Right hindlimb (tissue), 1 donor: ENCODE data around the gene EFHC1.

Experiments used
- DNase-seq: peaks from one replicate; pipeline ENCODE4 v3.0.0-alpha.2; 2018

EFHC1 gene

GRCh38 chr6:52523378-52524142, 103.4 kb downstream of the EFHC1 start:
- DNase-seq = no peak

- DNase-seq = no peak
Measured at GRCh38 chr6:52524918-52525317, 104.8 kb downstream of the EFHC1 start.

DNA sequence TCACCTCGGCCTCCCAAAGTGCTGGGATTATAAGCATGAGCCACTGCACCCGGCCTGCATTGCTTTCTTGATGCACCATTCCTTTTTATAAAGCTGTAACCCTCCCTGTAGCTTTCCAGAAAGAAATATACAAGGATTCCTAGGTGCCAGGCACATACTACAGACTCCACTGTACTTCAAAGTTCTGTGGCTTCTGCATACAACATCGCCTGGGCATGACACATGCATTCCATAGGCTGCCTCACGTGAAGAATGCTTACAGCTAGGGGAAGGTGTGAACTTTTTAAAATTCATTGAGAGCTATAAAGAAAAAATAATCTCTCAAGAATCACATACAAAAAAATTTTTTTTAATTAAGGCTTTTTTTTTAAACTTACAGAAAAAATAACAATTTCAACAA, 106.5 kb downstream of the EFHC1 start:
- no peak for DNase-seq

DNA sequence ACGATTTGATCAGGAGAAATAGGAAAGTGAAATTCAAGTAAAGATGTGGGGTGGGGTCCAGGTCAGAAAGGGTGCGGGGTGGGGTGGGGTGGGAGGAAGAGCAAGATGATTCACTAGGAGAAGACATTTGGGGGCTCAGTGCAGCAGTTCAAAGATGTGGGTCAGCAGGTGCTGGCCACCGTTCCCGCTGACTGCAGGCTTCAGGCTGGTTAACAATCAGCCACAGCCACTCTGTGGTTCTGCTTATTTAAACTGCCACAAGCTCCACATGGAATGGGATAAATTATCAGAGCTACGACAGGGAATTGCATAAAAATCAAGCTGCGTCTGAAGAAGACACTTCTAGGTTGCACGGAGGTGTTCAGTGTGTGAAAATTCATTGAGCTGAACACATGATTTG, 107.3 kb downstream of the EFHC1 start:
- no peak for DNase-seq

DNA sequence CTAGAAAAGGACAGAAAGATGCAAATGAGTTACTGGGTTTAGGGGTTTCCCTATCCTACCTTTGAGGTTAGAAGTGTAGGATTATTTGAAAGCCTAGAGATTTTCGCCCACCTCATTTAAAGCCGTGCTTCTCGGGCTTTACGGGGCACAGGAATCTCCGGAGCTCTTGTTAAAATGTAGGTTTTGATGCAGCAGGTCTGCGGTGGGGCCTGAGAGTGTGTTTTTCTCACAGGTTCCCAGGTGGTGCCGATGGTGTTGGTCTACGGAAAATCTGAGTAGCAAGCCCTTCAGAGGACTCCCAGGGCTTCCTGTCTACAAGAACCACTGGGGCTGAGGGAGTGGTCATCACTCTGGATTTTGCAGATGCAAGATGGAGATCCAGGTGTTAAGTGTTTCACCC, 109.2 kb downstream of the EFHC1 start:
- DNase-seq = no peak

- no peak for DNase-seq
Measured at GRCh38 chr6:52530351-52530750, 110.2 kb downstream of the EFHC1 start.

GRCh38 chr6:52531396-52531795, 111.3 kb downstream of the EFHC1 start:
- no peak for DNase-seq

DNA sequence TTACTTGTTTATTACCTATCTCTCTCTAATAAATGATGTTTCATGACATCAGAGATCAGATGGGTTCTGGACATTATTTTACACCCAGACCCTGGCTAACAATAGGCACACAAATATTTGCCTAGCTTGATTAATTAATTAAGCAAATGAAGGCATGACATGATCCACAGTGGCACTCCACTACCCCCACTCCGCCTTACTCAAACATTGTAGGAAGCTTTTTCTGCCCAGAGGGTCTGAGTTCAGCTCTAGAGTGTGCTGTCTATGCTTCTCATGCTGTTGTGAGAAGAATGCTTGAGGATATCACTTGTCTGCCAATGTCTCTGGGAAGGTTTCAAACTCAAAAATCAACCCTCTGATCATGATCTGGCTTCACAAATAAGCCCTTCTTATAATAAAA, 111.7 kb downstream of the EFHC1 start:
- no peak for DNase-seq

DNA sequence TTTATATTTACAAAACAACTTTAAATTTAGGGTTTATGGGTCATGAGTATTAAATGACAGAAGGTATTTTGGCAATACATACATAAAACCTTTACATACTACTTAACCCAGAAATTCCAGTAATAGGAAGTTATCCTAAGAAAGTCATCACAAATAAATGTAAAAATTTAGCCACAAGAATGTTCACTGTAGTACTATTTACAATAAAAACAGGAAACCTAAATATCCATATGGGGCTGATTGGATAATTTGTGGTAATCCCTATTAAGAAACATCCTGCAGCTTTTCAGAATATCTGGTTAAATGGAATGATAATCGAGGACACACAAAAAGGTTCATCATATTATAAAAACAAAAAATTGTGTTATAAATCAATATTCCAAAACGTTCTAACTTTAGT, 112.3 kb downstream of the EFHC1 start:
- no peak for DNase-seq

- DNase-seq = no peak
Measured at GRCh38 chr6:52533491-52533890, 113.3 kb downstream of the EFHC1 start.

GRCh38 chr6:52534363-52534762, 114.2 kb downstream of the EFHC1 start:
- no peak for DNase-seq

GRCh38 chr6:52534966-52535390, 114.8 kb downstream of the EFHC1 start:
- DNase-seq = no peak

DNA sequence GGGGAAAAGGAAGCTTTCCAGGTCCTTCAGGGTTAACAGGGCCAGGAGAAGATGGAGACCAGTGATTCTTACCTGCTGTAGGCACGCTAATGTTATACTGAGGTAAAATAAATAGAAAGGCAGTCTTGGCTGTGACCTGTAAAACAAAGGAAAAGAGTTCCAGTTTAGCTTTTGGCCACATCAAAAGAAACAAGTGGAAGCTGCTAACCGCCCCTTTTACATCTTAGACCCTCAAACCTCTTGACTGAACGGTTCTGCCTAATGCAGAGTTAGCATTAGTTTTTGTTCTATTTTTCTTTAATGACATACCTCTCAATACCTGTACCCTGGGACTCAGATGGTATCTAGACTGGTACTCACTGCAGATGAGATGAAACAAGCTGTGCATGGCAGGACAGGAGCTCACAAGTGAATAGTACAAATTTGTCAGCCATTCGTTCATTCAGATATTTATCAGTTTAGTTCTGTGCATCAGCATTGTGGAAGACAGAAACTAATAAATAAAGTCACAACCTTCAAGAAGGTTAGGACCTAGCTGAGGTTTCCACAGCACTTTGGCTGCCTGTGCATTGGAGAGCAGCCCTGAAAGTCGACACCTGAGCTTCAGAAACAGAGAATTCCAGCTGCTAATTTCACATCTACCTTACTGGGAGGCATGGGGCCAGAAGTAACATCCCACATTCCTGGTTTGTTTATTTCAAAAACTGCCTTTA, 115.7 kb downstream of the EFHC1 start:
- no peak for DNase-seq

DNA sequence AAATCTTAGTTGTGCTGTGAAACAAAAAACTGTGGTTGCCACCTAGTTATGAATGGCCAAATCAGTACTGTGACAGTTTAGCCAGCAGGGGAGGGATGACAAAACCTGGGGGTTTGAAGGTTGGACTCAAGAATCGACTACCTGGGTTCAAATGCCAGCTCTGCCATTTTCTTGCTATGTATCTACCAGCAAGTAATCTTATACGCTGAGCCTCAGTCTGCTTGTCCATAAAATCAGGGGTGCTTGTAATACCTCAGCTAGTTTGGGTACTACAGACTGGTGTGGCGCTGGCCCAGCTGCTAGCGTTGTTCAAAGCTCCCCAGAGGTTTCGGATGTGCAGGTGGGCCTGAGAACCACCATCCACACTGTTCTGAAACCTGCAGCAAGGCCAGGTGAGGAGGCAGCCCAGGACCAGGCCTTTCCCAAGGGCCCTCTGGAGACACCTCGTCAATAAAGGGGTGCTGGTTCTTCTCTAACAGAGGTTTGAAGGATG, 116.3 kb downstream of the EFHC1 start:
- no peak for DNase-seq

DNA sequence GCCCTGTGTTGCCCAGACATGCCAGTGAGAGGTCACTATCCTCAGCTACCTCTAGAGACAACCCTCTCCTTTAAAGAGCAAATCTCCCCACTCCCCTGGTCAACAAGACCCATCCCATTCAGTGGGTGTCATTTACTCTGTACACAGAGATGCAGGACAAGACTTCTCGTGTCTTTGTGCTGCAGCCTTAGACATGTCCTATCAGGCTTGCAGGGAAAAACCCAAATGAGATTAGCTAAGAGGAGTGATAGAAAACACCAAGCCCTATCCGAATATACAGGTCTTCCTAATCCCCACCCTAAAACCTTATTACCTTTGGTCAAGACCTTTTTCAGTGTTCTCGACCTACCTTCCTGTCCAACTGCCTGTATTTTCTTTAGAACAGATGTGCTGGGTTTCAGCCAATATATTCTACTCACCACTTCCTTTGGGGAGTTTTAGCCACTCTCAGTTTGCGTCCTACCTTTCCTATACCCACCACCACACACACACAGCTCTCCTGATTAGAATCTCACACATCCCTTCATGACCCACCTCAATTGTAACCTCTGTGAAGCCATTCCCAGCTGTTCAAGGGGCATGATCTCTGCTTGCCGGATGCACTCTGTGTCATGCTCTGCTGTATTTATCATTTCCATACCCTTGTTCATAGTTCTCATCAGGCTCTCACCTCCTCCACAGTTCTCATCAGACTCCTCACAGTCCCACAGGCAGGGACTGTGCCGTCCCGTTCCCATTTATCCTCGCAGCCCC, 117.0 kb downstream of the EFHC1 start:
- DNase-seq = no peak

DNA sequence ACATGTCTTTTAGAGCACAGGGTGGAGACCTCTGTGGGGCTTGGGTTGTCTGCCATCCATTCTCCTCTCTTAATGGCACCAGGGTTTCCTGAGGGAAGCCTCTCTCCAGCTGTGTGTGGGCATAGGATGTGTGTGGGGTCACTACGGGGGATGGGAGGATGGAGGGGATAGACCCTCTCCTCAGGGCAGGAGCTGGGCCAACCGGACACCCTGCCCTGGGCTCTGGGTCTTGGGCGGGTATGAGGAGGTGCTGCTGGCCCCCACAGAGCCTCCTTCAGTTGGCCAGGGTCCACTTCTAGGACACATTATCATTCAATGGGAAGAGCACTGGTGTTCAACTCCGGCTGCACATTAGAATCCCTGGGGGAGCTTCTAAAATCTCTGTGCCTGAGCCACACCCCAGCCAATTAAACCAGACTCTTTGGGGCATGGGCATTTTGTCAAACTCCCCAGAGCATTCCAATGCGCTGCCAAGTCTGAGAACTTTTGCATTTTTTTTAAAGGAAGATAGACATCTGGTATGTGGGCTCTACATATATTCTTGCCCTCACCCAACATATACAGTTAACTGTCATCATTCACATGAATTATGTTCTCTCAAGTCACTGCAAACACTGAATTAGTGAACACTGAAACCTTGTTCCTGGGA, 118.2 kb downstream of the EFHC1 start:
- no peak for DNase-seq

GRCh38 chr6:52538901-52539354, 118.8 kb downstream of the EFHC1 start:
- no peak for DNase-seq

DNA sequence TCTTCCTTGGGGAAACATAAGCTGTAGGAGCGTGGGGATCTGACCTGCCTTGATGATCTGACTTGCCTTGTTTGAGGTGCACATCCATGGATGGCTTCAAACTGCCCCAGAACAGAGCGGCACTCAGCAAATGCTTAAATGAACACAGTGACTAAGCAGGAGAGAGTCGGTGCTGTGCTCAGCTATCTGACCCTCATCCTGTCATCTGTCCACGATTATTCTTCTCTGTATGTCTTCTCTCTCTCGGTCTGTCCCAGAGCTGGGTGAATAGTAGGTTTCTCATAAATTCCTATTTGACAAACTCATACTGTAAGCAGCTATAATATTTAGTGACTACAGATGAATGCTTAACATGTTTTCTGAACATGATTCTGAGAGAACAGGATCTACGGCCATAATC, 119.5 kb downstream of the EFHC1 start:
- no peak for DNase-seq

DNA sequence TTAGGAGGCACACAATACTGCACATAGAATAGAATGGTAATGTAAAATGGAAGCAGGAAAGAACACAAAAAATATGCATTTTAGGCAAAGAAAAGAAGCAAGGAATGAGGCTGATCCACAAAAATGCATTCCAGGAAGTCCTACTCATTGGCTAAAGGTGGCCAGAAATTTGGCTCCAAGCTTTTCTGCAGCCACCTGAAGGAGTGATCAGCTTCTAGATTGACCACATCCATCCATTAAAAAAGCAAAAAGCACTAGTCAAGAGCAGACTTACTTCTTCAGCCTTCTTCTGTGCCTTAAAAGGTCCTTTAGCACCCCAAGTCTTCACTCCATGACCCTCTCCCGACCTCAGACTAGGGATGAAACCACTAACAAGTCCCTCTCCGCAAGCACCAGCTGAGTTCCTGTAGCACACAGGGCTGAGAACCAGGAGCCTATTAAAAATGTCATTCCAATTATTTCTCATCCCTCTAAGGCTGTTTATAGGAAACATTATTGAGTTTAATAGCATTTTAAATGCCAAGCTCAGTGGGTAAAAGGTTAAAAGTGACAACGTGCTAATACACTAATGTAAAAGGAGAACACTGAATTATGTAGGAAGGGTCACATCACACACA, 120.3 kb downstream of the EFHC1 start:
- no peak for DNase-seq

- DNase-seq = no peak
Measured at GRCh38 chr6:52541135-52541534, 121.0 kb downstream of the EFHC1 start.

GRCh38 chr6:52543262-52543661, 123.1 kb downstream of the EFHC1 start:
- DNase-seq = no peak
